ENCODE measurements around the gene MAGI2. TPM values are rescaled to one million over a fixed set of nuclear protein-coding genes. Genes with fewer than 3 reads are reported as not detected.
"Not testable (repeated sequence)": the region's sequence is repeated elsewhere in the genome, so short reads cannot be mapped to it uniquely, and the experiment has no call there.

MAGI2 gene
- total RNA-seq, 1 experiment from 2014 or later: 0.52 TPM

GRCh38 chr7:78253850-78254725 lies 1199.4 kb downstream of the MAGI2 start:
- no peaks in the 10 kb centered on the region for H3K4me1 Mint-ChIP-seq (ENCODE audit: low read depth, unreplicated experiment)
- H3K4me3 Mint-ChIP-seq (ENCODE audit: low read depth, unreplicated experiment): no peak overlapping the region
- DNase-seq: no peak
- H3K27me3 Mint-ChIP-seq (ENCODE audit: unreplicated experiment): no peaks in the 10 kb centered on the region
- H3K36me3 Mint-ChIP-seq (ENCODE audit: insufficient read depth, unreplicated experiment): no peaks in the 10 kb centered on the region
- CTCF ChIA-PET: no interaction called here
- TF ChIP-seq CTCF (IDR thresholded peaks at IDR 0.05; ENCODE audit: unreplicated experiment): no peak
- H3K9me3 Mint-ChIP-seq (ENCODE audit: low read depth, unreplicated experiment): no peaks in the 10 kb centered on the region
- H3K27ac Mint-ChIP-seq (ENCODE audit: unreplicated experiment): no peak overlapping the region
- intact Hi-C loops (cut with micrococcal nuclease; ENCODE audit: unreplicated experiment): no loop called here
- BruUV-seq (replicated peaks): no TSS peak

- no peak for TF ChIP-seq CTCF (IDR thresholded peaks at IDR 0.05; ENCODE audit: unreplicated experiment)
- no TSS peak for BruUV-seq (replicated peaks)
- H3K27ac Mint-ChIP-seq (ENCODE audit: unreplicated experiment): no peak overlapping the region
- no peaks in the 10 kb centered on the region for H3K36me3 Mint-ChIP-seq (ENCODE audit: insufficient read depth, unreplicated experiment)
- intact Hi-C loops (cut with micrococcal nuclease; ENCODE audit: unreplicated experiment): no loop called here
- DNase-seq: no peak
- H3K4me3 Mint-ChIP-seq (ENCODE audit: low read depth, unreplicated experiment): no peak overlapping the region
- no peaks in the 10 kb centered on the region for H3K9me3 Mint-ChIP-seq (ENCODE audit: low read depth, unreplicated experiment)
- CTCF ChIA-PET: no interaction called here
- no peaks in the 10 kb centered on the region for H3K4me1 Mint-ChIP-seq (ENCODE audit: low read depth, unreplicated experiment)
- H3K27me3 Mint-ChIP-seq (ENCODE audit: unreplicated experiment): no peaks in the 10 kb centered on the region
Measured at GRCh38 chr7:78248867-78249266, 1204.6 kb downstream of the MAGI2 start.

GRCh38 chr7:78247910-78248689 lies 1205.4 kb downstream of the MAGI2 start:
- intact Hi-C loops (cut with micrococcal nuclease; ENCODE audit: unreplicated experiment): no loop called here
- Mint-ChIP-seq H3K27me3 (ENCODE audit: unreplicated experiment) (no peaks in the 10 kb centered on the region), H3K36me3 (ENCODE audit: insufficient read depth, unreplicated experiment) (no peaks in the 10 kb centered on the region), H3K4me1 (ENCODE audit: low read depth, unreplicated experiment) (no peaks in the 10 kb centered on the region), H3K9me3 (ENCODE audit: low read depth, unreplicated experiment) (no peaks in the 10 kb centered on the region), H3K4me3 (ENCODE audit: low read depth, unreplicated experiment) (no peak overlapping the region), H3K27ac (ENCODE audit: unreplicated experiment) (no peak overlapping the region)
- TF ChIP-seq CTCF (IDR thresholded peaks at IDR 0.05; ENCODE audit: unreplicated experiment): no peak
- BruUV-seq (replicated peaks): no TSS peak
- no peak for DNase-seq
- CTCF ChIA-PET: no interaction called here

- H3K9me3 Mint-ChIP-seq (ENCODE audit: low read depth, unreplicated experiment); H3K4me1 Mint-ChIP-seq (ENCODE audit: low read depth, unreplicated experiment); intact Hi-C loops (cut with micrococcal nuclease; ENCODE audit: unreplicated experiment); H3K36me3 Mint-ChIP-seq (ENCODE audit: insufficient read depth, unreplicated experiment); H3K4me3 Mint-ChIP-seq (ENCODE audit: low read depth, unreplicated experiment); CTCF ChIA-PET; H3K27ac Mint-ChIP-seq (ENCODE audit: unreplicated experiment); H3K27me3 Mint-ChIP-seq (ENCODE audit: unreplicated experiment); BruUV-seq (replicated peaks); DNase-seq: not testable (repeated sequence)
Measured at GRCh38 chr7:78240179-78240578, 1213.3 kb downstream of the MAGI2 start.
